Lower leg skin (tissue), 3 donors: Measurements from ENCODE around the gene RAD21L1.

Source experiments
- POLR2A ChIP-seq, 2 donors: fragments of 450-650 bp; IDR thresholded peaks; one replicate each; pipeline ENCODE4 v1.6.1; 2016 to 2017; ENCODE audit warnings: antibody characterized with exemption in 2 of 2, mild to moderate bottlenecking in 1 of 2, moderate library complexity in 1 of 2
- TF ChIP-seq, protein P1 (sequence below), 3 donors: fragments of 450-650 bp; IDR thresholded peaks; one replicate each; pipeline ENCODE4 v1.5.1; 2016; ENCODE audit warnings: antibody characterized with exemption in 3 of 3, mild to moderate bottlenecking in 3 of 3, moderate library complexity in 2 of 3

DNA sequence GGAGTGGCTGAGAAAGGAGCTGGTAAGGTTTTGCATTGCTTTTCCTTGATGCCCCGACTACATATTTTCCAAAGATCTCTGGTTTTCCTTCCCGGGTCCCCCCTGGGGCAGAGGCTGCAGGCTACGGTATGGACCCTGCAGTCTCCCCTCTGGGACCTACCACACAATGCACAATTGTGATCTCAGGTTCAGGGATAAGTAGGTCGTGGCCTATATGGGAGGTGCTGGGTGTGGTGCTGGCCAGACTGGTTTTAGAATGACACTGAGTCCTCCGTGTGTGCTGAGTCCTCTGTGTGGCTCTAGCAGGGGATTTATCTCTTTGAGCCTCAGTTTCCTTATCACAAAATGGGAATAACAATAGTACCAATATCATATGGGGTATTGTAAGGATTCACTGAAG, 22.2 kb upstream of the RAD21L1 start:
- no peak for TF ChIP-seq POLR2A (IDR thresholded peaks at IDR 0.05)
- TF ChIP-seq, protein P1, sequence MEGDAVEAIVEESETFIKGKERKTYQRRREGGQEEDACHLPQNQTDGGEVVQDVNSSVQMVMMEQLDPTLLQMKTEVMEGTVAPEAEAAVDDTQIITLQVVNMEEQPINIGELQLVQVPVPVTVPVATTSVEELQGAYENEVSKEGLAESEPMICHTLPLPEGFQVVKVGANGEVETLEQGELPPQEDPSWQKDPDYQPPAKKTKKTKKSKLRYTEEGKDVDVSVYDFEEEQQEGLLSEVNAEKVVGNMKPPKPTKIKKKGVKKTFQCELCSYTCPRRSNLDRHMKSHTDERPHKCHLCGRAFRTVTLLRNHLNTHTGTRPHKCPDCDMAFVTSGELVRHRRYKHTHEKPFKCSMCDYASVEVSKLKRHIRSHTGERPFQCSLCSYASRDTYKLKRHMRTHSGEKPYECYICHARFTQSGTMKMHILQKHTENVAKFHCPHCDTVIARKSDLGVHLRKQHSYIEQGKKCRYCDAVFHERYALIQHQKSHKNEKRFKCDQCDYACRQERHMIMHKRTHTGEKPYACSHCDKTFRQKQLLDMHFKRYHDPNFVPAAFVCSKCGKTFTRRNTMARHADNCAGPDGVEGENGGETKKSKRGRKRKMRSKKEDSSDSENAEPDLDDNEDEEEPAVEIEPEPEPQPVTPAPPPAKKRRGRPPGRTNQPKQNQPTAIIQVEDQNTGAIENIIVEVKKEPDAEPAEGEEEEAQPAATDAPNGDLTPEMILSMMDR (IDR thresholded peaks at IDR 0.05), result no peak
